TTC549 (cell line): ENCODE data around the gene PLS1.
"Not testable (repeated sequence)": the region's sequence is repeated elsewhere in the genome, so short reads cannot be mapped to it uniquely, and the experiment has no call there.

ENCODE experiments used
- FAIRE-seq: peaks from 2 replicates; lab custom pipeline; 2012; peaks lifted over from hg19 to GRCh38; lab: Jason Lieb, UNC

The PLS1 gene

GRCh38 chr3:142595951-142596725, at the start of gene PLS1:
Gene PLS1, plus strand, starts transcription at chr3:142596393. Its CDS starts 67,845 bp downstream, at chr3:142664238.
- no peak for FAIRE-seq

- FAIRE-seq, result no peak
Observed at GRCh38 chr3:142549986-142550385, 46.2 kb upstream of the PLS1 start.

GRCh38 chr3:142552579-142552978, 43.6 kb upstream of the PLS1 start:
- FAIRE-seq, result not testable (repeated sequence)

GRCh38 chr3:142553741-142554140, 42.5 kb upstream of the PLS1 start:
- FAIRE-seq, result no peak

- FAIRE-seq, result no peak
Observed at GRCh38 chr3:142560118-142560517, 36.1 kb upstream of the PLS1 start.

GRCh38 chr3:142563496-142563997, 32.6 kb upstream of the PLS1 start:
- FAIRE-seq, result no peak

- no peak for FAIRE-seq
Observed at GRCh38 chr3:142566096-142566495, 30.1 kb upstream of the PLS1 start.

GRCh38 chr3:142568393-142569017, 27.7 kb upstream of the PLS1 start:
- FAIRE-seq, result no peak

- not testable (repeated sequence) for FAIRE-seq
Observed at GRCh38 chr3:142569422-142569821, 26.8 kb upstream of the PLS1 start.

GRCh38 chr3:142574223-142574622, 22.0 kb upstream of the PLS1 start:
- FAIRE-seq, result not testable (repeated sequence)

- FAIRE-seq, result no peak
Observed at GRCh38 chr3:142574665-142575064, 21.5 kb upstream of the PLS1 start.

- FAIRE-seq, result no peak
Observed at GRCh38 chr3:142576792-142577191, 19.4 kb upstream of the PLS1 start.

- FAIRE-seq, result no peak
Observed at GRCh38 chr3:142577696-142578328, 18.4 kb upstream of the PLS1 start.

GRCh38 chr3:142578329-142579223, 17.6 kb upstream of the PLS1 start, which contains the start of gene ATR:
Gene ATR, minus strand, starts transcription at chr3:142578733. Its CDS starts 29 bp downstream, at chr3:142578704.
- peak; percentile 45 for FAIRE-seq

- FAIRE-seq, result no peak
Observed at GRCh38 chr3:142580061-142580423, 16.2 kb upstream of the PLS1 start.

- FAIRE-seq, result not testable (repeated sequence)
Observed at GRCh38 chr3:142581070-142581469, 15.1 kb upstream of the PLS1 start.

- peak; percentile 88 for FAIRE-seq
Observed at GRCh38 chr3:142586803-142587406, 9.3 kb upstream of the PLS1 start.

GRCh38 chr3:142588703-142589102, 7.5 kb upstream of the PLS1 start:
- no peak for FAIRE-seq

- FAIRE-seq, result not testable (repeated sequence)
Observed at GRCh38 chr3:142592268-142592667, 3.9 kb upstream of the PLS1 start.

GRCh38 chr3:142595141-142595540, 1.1 kb upstream of the PLS1 start:
- FAIRE-seq, result no peak

GRCh38 chr3:142595581-142595950, 627 bp upstream of the PLS1 start:
- FAIRE-seq, result no peak

GRCh38 chr3:142596726-142597088, 514 bp downstream of the PLS1 start:
- no peak for FAIRE-seq
